Keratinocyte (primary cell): ENCODE measurements around the gene DLEC1.

ENCODE experiments used
- CTCF ChIP-seq, 3 experiments: IDR thresholded peaks in 1 of 3; conservative IDR thresholded peaks in 1 of 3; optimal IDR thresholded peaks in 1 of 3; 2 replicates in 2 of 3; 3 replicates in 1 of 3; pipeline versions ENCODE3 to v1.5.1; 2011; ENCODE audit warnings: low read length in 3 of 3, mild to moderate bottlenecking in 3 of 3, moderate library complexity in 2 of 3, control low read depth in 1 of 3, inconsistent platforms in 1 of 3; ENCODE audit not compliant: insufficient read depth in 2 of 3; ENCODE audit errors: extremely low read depth in 1 of 3
- EZH2 ChIP-seq: IDR thresholded peaks from one replicate; pipeline ENCODE4 v1.6.1; 2012; ENCODE audit warnings: inconsistent platforms, mild to moderate bottlenecking, low read length, moderate library complexity

- no peak for TF ChIP-seq CTCF (optimal IDR thresholded peaks at IDR 0.05 in 1 of 3, IDR thresholded peaks at IDR 0.05 in 1 of 3, conservative IDR thresholded peaks at IDR 0.05 in 1 of 3; ENCODE audit: extremely low read depth in 1 of 3, insufficient read depth in 2 of 3, low read length in 3 of 3)
- TF ChIP-seq EZH2: no peak
These were observed 66.5 kb downstream of the DLEC1 start for GRCh38 chr3:38105525-38105924.
